GM12878 (cell line): ENCODE data around the gene PCSK5. TPM values are rescaled to one million over a fixed set of nuclear protein-coding genes. Genes with fewer than 3 reads are reported as not detected.

Source experiments
- ATF2 ChIP-seq: IDR thresholded peaks from 2 replicates; pipeline ENCODE4 v1.6.1; 2012; ENCODE audit warnings: low read length, inconsistent platforms
- CHD1 ChIP-seq: IDR thresholded peaks from 2 replicates; pipeline ENCODE4 v1.6.1; 2012; ENCODE audit warnings: low read depth, low read length, improper control_type of control experiment
- DPF2 ChIP-seq: fragments of 450-650 bp; IDR thresholded peaks from 2 replicates; pipeline ENCODE4 v1.6.1; 2017; ENCODE audit warnings: mild to moderate bottlenecking
- E4F1 ChIP-seq: fragments of 450-650 bp; IDR thresholded peaks from 2 replicates; pipeline ENCODE4 v1.6.1; 2018; ENCODE audit warnings: borderline replicate concordance, mild to moderate bottlenecking; ENCODE audit not compliant: partially characterized antibody
- KDM1A ChIP-seq: fragments of 200-600 bp; sonication (generic); IDR thresholded peaks from 2 replicates; pipeline ENCODE4 v1.6.1; 2016; ENCODE audit warnings: borderline replicate concordance
- PRDM15 ChIP-seq: fragments of 450-650 bp; formaldehyde crosslinking; IDR thresholded peaks from 2 replicates; pipeline ENCODE4 v1.4.0; 2020; ENCODE audit warnings: mild to moderate bottlenecking, moderate library complexity
- REST ChIP-seq: IDR thresholded peaks from 2 replicates; pipeline ENCODE4 v1.6.1; 2012; ENCODE audit warnings: mild to moderate bottlenecking, low read depth, low read length
- SMAD5 ChIP-seq: IDR thresholded peaks from 2 replicates; pipeline ENCODE4 v1.6.1; 2016; ENCODE audit warnings: antibody characterized with exemption, low read depth
- TBL1XR1 ChIP-seq: IDR thresholded peaks from 2 replicates; pipeline ENCODE4 v1.6.1; 2012; ENCODE audit warnings: low read depth, low read length, improper control_type of control experiment
- polyA plus RNA-seq, 11 experiments: library from polyadenylated mRNA; depleted of rRNA in 4 of 11; unstranded in 6 of 11; stranded (reverse) in 5 of 11; fragments of >200 nt; fragmentation: Nextera tagmentation in 4 of 11; fragmentation: Illumina TruSeq in 1 of 11; extraction: Ambion mirVana in 4 of 11; extraction: Trizol in 1 of 11; gene quantifications; 1 replicate in 1 of 11; 2 replicates in 10 of 11; pipeline versions ENCODE4 v1.2.1 to v1.2.3, GENCODE V29; 2011 to 2016; ENCODE audit warnings: inconsistent platforms in 2 of 11, missing spikeins in 2 of 11, low read depth in 1 of 11
- total RNA-seq, 4 experiments: library from RNA; depleted of rRNA in 3 of 4; stranded (reverse); fragments of >200 nt in 3 of 4; fragmentation: Illumina TruSeq in 1 of 4; extraction: Trizol in 1 of 4; gene quantifications; 2 replicates each; pipeline versions ENCODE4 v1.2.1 to v1.2.3, GENCODE V29; 2013 to 2021

Gene PCSK5
- total and polyA plus RNA-seq, 10 of the 15 experiments (the other 5 are each of a cell fraction or from before 2014, with no cell fraction given): 0.01 to 0.13 (median 0.04) TPM; not detected in 3

GRCh38 chr9:76401176-76401575, 510.7 kb downstream of the PCSK5 start (continued):
- TF ChIP-seq TBL1XR1 (no peak), SMAD5 (no peak), DPF2 (no peak), ATF2 (no peak), REST (no peak), KDM1A (no peak), PRDM15 (CRISPR knock-in tag) (no peak), CHD1 (no peak), E4F1 (no peak)
